Activated effector memory CD4-positive, alpha-beta T cell treated with anti-CD3 and anti-CD28 coated beads, Interleukin-2, amount 50 U/mL, for 16 hours (primary cell): ENCODE data around the gene SELENOO.

Experiments used
- DNase-seq: peaks from one replicate; pipeline ENCODE4 v3.0.0-alpha.2; 2020

The SELENOO gene

GRCh38 chr22:50173311-50173982 lies 27.4 kb upstream of the SELENOO start:
- DNase-seq, result no peak

GRCh38 chr22:50173983-50174355 lies 26.8 kb upstream of the SELENOO start:
- DNase-seq, result no peak

GRCh38 chr22:50174382-50175190 lies 26.2 kb upstream of the SELENOO start:
- DNase-seq, result no peak

GRCh38 chr22:50175191-50175461 lies 25.7 kb upstream of the SELENOO start:
- DNase-seq, result no peak

- DNase-seq, result no peak
These were observed 24.6 kb upstream of the SELENOO start for GRCh38 chr22:50175921-50176849.

- DNase-seq, result no peak
These were observed 23.8 kb upstream of the SELENOO start for GRCh38 chr22:50176850-50177536.

- no peak for DNase-seq
These were observed 23.0 kb upstream of the SELENOO start for GRCh38 chr22:50177537-50178470.

- no peak for DNase-seq
These were observed 22.3 kb upstream of the SELENOO start for GRCh38 chr22:50178471-50178864.

GRCh38 chr22:50178871-50179869 lies 21.6 kb upstream of the SELENOO start:
- DNase-seq, result no peak

- DNase-seq, result no peak
These were observed 20.7 kb upstream of the SELENOO start for GRCh38 chr22:50179937-50180726.

GRCh38 chr22:50180727-50181521 lies 19.9 kb upstream of the SELENOO start:
- DNase-seq, result no peak

GRCh38 chr22:50182176-50183081 lies 18.4 kb upstream of the SELENOO start:
- DNase-seq, result no peak

- no peak for DNase-seq
These were observed 17.5 kb upstream of the SELENOO start for GRCh38 chr22:50183141-50183971.

- no peak for DNase-seq
These were observed 16.6 kb upstream of the SELENOO start for GRCh38 chr22:50184004-50184901.

- DNase-seq, result no peak
These were observed 15.9 kb upstream of the SELENOO start for GRCh38 chr22:50184902-50185374.
